IPS-NIHi7 (cell line): Measurements from ENCODE around the gene HLA-B.
"Not testable (repeated sequence)": the region's sequence is repeated elsewhere in the genome, so short reads cannot be mapped to it uniquely, and the experiment has no call there.

ENCODE experiments used
- DNase-seq: peaks from one replicate; pipeline ENCODE4 v3.0.0; 2012; ENCODE audit warnings: mixed read lengths; ENCODE audit errors: extremely low spot score

The HLA-B gene

GRCh38 chr6:31383149-31383548, 26.2 kb upstream of the HLA-B start:
- no peak for DNase-seq

- DNase-seq, result no peak
Measured at GRCh38 chr6:31381666-31382065, 24.7 kb upstream of the HLA-B start.

DNA sequence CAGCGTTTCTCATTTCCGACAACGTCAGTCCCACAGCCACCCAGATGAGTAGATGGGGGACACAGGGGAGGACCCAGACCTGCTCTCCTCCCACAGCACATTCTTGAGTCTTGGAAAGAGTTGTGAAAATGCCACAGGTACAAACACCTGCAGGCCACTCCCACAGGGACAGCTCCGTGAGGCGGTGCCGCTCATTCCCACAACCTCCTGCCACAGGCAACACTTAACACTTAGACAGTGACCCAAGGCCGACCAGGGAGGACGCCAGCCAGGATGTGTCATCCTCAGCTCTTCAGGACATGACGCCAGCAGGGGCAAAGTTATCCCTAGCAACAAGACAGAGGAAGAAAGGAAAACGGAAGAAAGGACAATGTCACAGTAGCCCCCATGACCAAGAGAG, 22.9 kb upstream of the HLA-B start:
- DNase-seq, result no peak

GRCh38 chr6:31378721-31379103, 21.7 kb upstream of the HLA-B start:
- no peak for DNase-seq

DNA sequence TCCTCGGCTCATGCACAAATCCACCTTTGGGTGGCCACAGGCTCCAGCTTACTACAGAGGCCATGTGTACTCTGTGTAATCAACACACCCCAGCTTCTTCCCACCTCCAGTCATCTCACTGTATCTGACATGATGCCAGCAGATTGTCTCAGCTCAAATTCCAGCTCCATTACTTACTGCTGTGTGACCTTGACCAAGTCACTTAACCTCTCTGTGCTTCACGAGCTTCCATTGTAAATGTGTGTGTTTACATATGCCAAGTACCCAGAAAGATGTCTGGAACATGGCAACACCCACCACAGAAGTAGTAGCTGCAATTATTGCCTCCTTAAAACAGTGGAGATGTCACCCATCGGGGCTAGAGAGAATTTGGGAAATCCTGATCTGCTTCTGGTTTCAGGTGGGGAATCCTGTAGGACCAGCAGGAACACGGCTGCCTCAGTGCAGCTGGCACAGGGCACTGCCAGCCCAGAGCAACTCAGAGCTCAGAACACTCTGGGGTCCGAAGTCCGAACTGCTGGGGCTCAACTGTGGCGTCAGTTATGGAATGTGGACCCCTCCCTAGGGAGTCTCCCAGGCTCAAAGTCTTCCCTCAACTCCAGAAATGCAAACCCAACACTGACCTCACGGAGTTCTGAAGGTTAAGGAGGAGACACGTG, 21.2 kb upstream of the HLA-B start:
- DNase-seq, result no peak

DNA sequence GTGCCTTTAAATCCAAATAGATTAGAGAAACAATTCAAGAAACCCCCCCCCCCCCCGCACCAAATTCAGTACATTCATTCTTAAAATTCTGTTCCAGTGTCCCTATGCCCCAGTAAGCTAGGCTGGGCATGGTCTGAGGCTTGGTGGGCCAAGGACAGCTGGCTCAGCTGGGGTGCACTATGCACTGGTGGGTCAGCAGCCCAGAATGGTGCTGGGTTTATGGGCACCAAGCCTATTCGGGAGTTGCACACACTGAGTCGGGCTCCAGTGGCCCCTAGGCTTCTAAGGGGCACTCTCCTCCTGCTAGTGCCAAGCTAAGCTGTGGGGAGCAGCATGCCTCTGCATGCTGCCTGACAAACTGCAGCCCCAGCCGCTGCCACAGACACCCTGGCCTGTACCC, 20.1 kb upstream of the HLA-B start:
- no peak for DNase-seq

- DNase-seq, result no peak
Measured at GRCh38 chr6:31375699-31376098, 18.7 kb upstream of the HLA-B start.

- not testable (repeated sequence) for DNase-seq
Measured at GRCh38 chr6:31374118-31374517, 17.1 kb upstream of the HLA-B start.

- no peak for DNase-seq
Measured at GRCh38 chr6:31368461-31368860, 11.5 kb upstream of the HLA-B start.

- DNase-seq, result peak; percentile 91
Measured at GRCh38 chr6:31366693-31367470, 9.9 kb upstream of the HLA-B start.

DNA sequence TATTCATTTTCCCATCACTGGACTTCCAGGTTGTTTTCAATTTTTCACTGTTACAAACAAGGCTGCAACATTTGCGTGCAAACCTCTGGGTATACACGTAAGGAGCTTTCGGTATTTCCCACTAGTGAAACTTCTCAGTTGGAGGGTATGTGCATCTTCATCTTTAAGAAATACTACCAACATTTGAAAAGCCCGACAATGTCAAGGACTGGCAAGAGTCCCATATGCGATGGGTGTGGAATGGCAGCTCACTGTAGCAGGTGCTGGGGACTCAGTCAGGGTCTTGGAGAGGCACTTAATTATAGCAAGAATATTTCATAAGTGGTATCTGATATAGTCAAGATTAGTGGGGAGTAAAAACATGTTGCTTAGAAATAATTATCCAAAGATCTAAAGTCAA, 8.9 kb upstream of the HLA-B start:
- DNase-seq, result no peak

DNA sequence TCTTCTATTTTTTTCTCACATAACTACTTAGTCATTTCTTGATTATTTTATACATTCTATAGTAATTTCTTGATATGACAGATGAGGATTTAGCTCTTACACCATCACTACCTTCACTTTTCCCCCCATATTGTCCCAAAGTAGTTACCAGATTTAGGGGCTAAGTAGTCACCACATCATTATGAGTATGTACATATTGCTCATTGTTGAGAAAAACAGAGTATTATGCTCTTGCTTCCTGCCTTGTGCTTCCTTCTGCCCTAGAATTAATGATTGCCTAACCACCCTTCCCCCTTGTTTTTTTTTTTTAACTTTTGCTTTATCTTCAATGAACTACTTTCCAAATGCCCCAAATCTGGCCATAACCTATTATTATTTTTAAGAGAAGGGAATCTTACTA, 6.8 kb upstream of the HLA-B start:
- DNase-seq, result no peak

DNA sequence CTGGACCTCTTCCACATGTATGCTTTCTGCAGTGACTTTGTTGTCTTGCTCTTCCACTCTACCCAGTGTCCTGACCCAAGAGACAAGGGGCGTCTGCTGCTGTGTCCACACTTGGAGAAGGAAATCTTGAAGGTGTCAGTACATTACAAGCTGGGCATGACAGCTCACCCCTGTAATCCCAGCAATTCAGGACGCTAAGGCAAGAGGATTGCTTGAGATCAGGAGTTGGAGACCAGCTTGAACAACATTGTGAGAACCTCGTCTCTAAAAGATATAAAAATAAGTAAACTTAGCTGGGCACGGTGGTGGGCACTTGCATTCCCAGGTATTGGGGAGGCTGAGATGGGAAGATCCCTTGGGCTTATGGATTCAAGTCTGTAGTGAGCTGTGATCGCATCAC, 5.8 kb upstream of the HLA-B start:
- DNase-seq, result no peak

DNA sequence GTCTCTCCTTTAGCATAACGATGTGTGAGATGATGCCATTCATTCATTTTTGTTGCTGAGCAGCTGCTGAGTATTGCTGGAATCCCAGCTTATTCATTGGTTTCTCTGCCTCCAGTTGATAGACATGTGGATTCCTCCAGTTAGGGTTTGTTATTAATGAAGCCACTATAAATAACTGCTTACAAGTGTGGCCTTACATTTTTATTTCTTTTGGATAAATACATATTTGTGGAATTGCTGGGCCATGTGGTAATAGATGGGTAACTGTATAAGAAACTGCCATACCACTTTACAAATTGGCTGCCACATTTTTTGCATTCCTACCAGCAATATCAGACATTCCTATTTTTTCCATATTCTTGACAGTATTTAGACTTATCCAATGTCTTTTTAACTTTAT, 2.6 kb upstream of the HLA-B start:
- no peak for DNase-seq

- no peak for DNase-seq
Measured at GRCh38 chr6:31358302-31358701, 1.3 kb upstream of the HLA-B start.

- no peak for DNase-seq
Measured at GRCh38 chr6:31357886-31358285, 907 bp upstream of the HLA-B start.

DNA sequence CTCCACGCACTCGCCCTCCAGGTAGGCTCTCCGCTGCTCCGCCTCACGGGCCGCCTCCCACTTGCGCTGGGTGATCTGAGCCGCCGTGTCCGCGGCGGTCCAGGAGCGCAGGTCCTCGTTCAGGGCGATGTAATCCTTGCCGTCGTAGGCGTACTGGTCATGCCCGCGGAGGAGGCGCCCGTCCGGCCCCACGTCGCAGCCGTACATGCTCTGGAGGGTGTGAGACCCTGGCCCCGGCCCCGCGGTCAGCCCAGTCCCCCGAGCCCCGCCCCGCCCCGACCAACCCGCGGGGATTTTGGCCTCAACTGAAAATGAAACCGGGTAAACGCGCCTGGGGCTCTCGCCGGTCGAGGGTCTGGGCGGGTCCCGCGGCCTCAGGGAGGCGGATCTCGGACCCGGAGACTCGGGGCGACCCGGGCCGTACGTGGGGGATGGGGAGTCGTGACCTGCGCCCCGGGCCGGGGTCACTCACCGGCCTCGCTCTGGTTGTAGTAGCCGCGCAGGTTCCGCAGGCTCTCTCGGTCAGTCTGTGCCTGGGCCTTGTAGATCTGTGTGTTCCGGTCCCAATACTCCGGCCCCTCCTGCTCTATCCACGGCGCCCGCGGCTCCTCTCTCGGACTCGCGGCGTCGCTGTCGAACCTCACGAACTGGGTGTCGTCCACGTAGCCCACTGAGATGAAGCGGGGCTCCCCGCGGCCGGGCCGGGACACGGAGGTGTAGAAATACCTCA, 598 bp downstream of the HLA-B start:
- no peak for DNase-seq

DNA sequence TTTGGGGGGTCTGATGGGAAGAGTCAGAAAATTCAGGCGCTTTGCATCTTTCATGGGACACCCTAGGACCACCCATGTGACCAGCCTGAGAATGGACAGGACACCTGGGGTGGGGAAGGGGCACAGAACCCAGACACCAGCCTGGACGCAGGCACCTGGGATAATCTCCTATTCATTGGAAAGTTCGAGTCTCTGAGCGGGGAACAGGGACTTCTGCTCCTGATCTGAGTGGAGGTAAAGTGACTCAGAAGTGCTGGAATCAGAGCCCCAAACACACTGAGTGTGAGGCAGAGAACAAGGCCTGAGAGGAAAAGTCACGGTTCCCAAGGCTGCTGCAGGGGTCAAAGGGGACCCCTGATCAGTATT, 1.4 kb downstream of the HLA-B start:
- DNase-seq, result no peak

- no peak for DNase-seq
Measured at GRCh38 chr6:31354864-31355582, 2.0 kb downstream of the HLA-B start.

DNA sequence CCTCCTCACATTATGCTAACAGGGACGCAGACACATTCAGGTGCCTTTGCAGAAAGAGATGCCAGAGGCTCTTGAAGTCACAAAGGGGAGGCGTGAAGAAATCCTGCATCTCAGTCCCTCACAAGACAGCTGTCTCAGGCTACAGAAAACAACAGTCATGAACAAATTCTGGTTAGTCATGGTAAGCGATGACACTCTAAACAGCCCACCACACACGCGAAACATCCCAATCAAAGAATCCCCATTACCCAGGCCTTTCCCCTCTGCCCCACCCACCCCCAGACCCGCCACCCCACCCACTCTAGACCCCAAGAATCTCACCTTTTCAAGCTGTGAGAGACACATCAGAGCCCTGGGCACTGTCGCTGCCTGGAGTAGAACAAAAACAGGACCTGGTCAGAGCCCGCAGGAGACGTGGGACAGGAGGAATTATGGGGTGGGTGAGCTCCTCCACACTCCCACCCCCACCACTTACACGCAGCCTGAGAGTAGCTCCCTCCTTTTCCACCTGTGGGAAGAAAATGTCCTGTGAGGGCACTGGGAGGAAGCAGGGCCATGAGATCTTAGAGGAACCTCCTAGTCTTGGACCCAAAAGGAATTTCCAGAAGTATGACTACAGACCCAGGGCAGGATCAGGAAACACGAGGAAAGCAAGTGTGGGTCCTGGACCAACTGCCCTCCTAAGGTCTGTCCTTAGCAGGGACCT, 2.7 kb downstream of the HLA-B start:
- no peak for DNase-seq

- no peak for DNase-seq
Measured at GRCh38 chr6:31353384-31353945, 3.5 kb downstream of the HLA-B start.
